Middle frontal gyrus (tissue), 1 donor: ENCODE data around the gene PPIL4.
"Not testable (repeated sequence)": the region's sequence is repeated elsewhere in the genome, so short reads cannot be mapped to it uniquely, and the experiment has no call there.

Source experiments
- DNase-seq: peaks from one replicate; pipeline ENCODE4 v3.0.0-alpha.2; 2015; ENCODE audit warnings: low spot score; ENCODE audit errors: extremely low spot score

The PPIL4 gene

DNA sequence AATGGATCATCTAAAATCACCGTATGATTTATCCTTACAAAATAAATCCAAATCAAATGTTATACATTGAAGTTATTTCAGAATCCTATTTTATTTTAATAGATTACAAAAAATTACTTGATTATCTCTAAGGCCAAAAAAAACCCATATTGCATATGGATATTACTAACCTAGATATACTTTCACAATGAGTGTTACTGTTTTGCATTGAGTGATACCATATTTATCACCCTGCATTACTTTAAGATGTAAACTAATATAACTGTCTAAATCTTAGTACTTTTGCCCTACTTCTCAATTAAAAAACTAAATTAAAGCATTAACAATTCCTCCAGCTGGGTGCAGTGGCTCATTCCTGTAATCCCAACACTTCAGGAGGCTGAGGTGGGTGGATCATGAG, 11.1 kb downstream of the PPIL4 start:
- no peak for DNase-seq

DNA sequence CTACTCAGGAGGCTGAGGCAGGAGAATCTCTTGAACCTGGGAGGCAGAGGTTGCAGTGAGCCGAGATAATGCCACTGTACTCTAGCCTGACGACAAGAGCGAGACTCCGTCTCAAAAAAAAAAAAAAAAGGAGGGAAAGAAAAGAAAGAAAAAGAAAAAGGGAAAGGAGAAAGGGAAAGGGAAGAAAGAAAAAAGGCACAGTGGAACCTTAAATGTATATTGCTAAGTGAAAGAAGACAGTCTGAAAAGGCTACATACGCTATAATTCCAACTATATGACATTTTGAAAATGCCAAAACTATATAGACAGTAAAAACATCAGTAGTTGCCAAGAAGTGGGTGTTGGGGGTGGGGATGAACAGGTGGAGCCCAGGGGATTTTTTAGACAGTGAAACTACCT, 16.2 kb downstream of the PPIL4 start:
- no peak for DNase-seq

DNA sequence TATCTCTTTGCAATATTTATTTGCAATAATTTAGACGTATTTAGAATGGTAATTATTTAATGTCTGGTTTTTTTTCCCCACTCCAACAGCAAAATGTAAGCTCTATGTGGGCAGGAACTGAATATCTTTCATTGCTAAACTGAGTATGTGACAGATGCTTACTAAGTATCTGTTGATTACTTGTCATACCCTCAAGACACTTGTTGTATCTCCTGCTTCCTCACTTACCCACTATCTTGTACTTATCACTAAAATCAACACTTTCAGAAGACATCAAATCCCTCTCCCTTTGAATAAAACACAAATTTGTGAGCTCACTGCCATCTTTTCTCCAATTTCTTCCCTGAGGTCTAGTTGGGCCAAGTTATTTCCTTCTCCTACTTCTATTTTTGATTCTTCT, 30.3 kb downstream of the PPIL4 start:
- no peak for DNase-seq

DNA sequence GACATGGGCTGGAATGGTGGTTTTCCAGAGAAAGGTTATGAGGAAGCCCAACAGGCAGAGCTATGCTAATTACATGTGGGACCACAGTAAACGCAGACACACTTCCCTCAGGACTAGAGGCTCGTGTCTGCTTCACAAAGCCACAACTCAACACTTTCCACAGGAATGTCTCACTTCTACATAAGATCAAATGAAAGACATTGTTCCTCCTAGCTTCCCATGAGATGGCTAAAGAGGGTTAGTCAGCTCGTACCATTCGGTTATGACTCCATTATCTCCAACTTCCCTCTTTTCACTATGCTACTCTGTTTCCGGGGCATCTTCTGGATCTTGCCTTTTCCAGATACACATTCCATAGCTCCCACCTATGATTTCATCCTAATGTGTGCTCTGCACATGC, 31.9 kb downstream of the PPIL4 start:
- DNase-seq = no peak

DNA sequence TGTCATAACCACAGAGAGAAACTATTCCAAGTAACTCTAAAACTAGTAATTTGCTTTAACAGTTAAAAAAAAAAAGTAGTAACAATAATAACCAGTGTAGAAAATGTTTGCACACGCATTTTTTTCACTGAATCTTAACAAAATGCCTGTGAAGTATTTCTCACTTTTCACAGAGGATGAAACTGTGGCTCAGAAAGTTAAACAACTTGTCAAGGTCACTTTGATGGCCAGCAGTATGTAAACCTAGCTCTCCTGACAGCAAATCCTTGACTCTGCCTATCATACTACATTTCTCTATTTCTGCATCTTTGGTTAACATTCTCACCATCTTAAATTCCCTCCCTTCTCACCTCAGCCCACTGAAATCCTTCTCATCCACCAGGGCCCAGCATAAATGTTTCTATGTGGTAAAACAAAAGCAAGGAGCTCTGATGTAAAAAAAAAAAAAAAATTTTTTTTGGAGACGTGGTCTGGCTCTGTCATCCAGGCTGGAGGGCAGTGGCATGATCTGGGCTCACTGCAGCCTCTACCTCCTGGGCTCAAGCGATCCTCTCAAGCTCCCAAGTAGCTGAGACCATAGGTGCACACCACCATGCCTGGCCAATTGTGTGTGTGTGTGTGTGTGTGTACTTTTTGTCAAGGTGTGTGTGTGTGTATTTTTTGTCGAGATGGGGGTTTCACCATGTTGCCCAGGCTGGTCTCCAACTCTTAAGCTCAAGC, 34.9 kb downstream of the PPIL4 start:
- DNase-seq = no peak

DNA sequence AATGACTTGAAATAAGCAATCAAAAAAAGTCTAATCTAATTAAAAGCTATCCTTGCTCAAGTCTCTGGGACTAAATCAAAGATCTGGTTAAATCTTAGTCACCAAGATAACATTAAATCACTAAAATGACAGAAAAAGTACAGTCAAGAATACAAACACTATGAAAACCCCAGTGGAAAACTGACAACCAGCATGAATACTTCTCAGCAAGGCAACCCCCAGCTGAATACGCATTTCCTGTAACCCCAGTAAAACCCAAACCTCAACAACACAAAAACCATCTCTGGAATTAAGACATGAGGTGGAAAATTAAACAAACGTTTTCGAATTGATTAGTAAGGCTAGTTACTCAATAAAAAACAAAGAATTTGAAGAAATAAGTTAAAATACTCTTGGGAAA, 37.4 kb downstream of the PPIL4 start:
- no peak for DNase-seq

DNA sequence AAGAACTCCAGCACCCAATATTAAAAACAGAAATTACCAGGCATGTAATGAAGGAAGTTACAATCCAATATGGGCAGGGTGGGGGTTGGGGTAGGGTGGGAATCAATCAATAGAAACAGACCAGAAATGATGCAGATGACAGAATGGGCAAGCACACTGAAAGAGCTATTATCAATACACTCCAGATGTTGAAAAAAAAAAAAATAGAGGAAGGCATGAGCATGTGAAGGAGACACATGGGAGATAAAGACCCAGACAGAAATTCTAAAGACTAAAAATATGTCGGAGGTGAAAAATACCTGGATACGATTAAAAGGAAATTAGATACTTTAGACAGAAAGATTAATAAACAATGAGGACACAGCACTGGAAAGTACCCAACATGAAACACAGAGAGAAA, 42.0 kb downstream of the PPIL4 start:
- DNase-seq = no peak

DNA sequence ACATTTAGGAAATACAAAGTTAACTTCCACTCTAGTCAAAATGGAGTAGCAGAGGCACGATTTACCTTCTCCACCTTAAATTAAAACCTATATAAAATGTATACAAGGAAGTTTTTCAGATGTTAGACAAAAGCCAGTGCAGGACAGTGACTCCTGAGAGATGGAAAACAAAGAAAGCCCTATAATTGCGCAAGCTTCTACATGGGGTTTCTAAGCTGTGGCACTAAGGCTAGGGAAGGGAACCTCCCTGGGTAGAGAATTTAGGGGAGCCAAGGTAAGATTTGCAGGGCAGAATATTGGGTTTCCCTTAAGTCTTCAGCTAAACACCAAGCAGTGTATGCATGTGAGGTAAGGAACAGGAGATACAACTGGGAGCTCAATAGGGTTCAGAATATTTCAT, 42.6 kb downstream of the PPIL4 start:
- DNase-seq = no peak

DNA sequence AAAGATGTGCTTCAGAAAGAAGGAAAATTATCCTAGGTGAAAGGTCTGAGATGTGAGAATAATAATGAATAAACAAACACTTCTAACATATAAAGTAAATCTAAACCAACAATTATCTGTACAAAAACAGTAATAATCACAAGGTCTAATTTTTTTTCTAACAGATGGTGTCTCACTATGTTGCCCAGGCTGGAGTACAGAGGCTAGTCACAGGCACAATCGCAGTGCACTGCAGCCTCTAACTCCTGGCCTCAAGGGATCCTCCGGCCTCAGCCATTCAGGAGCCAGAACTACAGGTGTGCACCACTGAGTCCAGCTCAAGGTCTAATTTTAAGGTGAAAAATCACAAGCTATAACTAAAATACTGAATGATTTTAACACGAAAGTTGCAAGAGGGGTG, 44.1 kb downstream of the PPIL4 start:
- no peak for DNase-seq

DNA sequence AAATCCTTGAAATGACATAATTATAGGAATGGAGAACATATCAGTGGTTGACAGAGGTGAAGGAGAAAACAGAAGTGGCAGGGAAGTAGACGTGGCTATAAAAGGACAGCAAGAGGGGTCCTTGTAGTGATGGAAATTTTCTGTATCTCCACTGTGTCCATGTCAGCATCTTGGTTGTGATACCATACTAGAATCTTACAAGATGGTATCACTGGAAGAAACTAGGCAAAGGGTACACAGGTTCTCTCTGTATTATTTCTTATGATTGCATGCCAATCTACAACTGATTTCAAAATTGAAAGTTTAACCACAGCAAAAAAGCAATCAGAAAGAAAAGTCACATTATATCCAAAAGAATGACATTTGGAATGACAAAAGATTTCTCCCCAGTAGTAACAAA, 44.6 kb downstream of the PPIL4 start:
- no peak for DNase-seq

DNA sequence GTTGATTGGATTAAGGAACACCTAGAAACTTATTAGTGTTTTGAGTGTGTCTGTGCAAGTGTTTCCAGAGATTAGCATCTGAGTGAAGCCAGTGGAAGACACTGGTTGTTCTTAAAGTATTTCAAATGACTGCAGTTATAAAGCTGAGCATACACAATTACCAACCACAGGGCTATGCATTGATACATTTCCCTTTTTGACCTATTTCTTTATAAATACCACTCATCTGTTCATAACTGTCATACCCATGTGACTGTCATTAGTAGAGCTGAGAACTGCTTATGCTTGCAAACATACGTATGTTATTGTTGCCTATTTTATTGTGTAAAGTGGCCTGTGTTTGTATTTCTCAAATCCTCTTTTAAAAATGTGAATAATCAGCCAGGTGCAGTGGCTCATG, 45.7 kb downstream of the PPIL4 start:
- DNase-seq = no peak

DNA sequence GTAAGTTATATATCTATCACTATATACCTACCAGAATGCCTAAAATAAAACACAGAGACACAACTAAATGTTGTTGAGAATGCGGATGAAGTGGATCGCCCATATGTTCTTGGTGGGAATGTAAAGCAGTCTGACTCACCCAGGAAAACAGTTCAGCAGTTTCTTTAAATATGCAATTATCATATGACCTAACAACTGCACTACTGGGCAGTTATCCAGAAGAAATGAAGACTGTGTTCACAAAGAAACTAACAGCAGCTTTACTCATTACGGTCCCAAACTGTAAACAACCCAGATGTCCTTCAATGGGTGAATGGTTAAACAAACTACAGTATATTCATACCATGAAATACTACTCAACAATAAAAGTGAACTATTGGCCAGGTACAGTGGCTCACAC, 46.8 kb downstream of the PPIL4 start:
- DNase-seq = no peak

DNA sequence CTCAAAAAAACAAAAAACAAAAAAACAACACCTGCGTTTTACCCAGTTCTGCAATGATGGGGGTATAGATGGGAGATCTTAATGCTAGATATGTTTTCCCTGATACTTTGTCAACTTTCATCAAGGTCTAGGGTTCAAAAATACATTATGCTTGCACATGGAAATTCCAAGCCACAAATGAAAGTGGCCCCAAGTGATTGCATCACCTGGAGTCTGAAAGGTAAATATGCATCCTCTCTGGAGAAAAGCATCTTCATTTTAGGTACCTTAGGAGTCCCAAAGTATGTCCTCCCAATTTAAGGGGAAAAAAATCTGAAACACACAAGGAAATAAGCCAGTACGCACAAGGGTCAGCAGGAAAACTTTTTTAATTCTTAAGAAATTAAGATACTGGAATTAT, 48.5 kb downstream of the PPIL4 start:
- no peak for DNase-seq

DNA sequence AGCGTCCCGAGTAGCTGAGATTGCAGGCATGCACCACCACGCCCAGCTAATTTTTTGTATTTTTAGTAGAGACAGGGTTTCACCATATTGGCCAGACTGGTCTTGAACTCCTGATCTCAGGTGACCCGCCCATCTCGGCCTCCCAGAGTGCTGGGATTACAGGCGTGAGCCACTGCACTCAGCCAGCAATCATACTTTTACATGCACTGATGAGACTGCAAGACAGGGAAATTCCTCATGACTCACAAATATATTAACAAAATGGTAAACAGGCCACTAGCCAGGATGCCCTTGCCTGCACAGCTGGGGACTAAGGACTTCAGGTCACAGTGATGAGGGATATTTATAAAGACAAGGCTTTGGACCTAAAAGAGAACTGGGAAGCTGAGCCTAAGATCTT, 49.2 kb downstream of the PPIL4 start:
- not testable (repeated sequence) for DNase-seq

DNA sequence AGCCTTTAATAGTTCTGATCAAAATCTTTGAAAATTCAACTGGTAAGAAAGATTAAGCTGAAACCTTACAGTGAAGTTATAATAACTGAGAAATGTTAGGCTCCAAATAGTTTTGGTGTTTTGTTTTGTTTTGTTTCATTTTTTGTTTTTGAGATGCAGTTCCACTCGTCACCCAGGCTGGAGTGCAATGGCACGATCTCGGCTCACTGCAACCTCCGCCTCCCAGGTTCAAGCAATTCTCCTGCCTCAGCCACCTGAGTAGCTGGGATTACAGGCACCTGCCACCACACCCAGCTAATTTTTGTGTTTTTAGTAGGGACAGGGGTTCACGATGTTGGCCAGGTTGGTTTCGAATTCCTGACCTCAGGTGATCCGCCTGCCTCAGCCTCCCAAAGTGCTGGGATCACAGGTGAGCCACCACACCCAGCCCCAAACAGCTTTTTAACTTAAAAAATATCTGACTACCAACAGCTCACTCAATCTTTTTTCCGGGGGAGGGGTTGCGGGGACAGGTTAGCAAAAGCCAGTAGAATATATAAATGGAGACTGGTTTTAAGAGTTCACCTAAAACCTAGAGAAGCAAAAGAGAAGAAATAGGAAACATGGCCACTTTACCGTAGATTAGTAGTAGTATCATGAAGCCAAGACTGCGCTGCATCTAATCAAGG, 50.4 kb downstream of the PPIL4 start:
- DNase-seq = not testable (repeated sequence)

DNA sequence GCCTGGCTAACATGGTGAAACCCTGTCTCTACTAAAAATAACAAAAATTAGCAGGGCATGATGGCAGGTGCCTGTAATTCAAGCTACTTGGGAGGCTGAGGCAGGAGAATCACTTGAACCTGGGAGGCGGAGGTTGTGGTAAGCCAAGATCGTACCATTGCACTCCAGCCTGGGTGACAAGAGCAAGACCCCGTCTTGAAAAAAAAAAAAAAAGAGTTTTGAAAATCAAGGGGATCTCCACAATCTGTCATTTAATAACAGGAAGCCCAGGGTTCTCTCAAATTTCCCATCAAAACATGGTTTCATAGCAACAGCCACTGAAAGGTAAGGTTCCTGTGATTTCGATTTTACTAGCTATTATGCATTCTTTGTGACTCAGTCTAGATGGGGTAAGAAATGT, 51.0 kb downstream of the PPIL4 start:
- DNase-seq = not testable (repeated sequence)

DNA sequence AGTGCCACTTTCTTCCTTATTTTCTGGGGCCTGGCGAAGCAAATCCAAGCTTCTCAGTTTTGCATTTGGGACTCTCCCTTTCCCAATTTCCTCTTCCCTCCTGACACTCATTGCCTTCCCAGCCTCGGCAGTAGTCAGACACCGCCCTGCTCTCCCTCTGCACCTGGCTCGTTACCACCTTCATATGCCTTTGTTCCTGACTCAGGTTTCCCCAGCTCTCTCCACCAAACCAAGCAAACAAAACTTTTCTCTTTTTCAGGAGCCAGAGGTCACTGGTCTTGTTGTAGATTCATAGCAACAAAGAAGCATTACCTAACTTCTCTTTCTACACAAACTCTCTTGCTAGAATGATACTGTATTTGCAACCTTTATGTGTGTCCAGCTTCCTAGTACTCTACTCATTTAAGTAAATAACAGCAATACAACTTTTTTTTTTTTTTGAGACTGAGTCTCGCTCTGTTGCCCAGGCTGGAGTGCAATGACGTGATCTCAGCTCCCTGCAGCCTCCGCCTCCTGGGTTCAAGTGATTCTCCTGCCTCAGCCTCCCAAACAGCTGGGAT, 52.0 kb downstream of the PPIL4 start:
- no peak for DNase-seq

DNA sequence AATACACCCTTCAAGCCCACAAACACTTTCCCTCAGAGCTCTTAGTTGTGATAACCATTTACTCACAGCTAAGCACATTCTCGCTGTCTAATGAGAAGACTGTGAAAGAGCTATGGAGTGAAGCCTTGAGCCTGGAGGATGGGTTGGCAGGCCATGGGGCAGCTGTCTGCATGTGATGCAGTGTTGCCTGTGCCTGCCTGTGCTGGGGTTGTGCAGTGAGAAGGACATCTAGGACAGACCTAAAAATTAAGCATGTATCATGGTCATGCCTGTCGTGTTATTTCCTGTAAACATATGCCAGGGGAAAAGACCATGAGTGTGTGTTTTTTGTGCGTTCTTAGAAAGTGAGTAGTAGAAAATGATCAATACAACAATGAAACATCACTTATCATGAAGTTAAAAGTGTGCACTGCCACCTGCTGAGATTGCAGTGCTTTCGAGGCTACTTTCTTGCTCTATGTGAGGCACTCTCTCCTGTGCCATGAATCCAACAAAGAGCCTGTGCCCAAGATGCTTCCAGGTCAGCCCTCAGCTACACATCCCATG, 53.0 kb downstream of the PPIL4 start:
- DNase-seq = no peak

DNA sequence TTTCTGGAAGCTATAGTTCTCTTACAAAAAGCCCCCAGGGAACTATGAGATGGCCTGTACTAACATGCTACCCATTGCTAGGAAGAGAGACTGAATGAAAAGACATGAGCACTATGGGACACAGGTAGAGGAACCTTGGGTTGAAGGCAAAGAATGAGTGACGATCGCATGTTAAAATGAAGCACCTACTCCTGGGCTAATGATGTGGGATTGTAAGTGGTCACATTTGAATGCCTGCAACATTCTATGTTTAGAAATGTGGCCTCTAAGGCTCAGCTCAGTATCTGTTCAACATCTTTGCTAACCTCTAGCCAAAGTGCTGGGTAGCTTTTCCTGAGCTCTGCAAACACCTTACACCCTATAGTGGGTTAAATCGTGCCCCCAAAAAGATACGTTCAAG, 55.9 kb downstream of the PPIL4 start:
- no peak for DNase-seq

DNA sequence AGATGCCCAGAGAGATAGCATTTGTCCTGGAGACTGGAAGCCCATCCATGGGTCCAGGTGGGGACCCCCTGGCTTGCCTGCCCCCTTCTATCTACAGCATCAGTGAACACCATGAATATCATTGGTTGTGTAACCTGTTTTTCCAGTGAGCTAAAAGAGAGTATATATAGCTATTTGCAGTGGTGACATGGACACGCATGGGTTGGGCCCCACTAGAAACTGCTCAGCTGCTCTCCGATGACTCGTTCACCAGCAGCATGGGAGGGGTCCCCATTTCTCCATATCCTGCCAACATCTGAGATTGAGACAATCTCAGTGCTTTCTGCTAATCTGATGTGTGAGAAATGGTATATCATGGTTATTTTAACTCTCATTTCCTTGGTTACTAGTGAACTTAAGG, 57.0 kb downstream of the PPIL4 start:
- DNase-seq = no peak

DNA sequence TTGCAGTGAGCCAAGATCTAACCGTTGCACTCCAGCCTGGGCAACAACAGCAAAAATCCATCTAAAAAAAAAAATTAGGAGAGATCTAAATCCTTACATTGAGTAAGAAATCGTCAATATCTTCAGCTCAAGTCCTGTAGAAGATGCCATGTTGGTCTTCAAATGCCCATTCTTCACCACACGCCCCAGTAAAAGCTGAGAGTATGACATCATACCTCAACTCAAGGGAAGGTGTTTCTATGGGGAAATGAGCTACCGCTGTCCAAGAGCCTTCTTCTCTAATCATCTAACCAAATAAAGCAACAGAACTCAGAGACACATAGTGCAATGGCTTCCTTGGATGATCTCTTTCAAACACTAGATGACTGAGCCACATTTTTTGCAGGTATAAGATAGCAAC, 58.5 kb downstream of the PPIL4 start:
- DNase-seq = no peak
